Measurements from ENCODE around the gene DIPK1B.

DNA sequence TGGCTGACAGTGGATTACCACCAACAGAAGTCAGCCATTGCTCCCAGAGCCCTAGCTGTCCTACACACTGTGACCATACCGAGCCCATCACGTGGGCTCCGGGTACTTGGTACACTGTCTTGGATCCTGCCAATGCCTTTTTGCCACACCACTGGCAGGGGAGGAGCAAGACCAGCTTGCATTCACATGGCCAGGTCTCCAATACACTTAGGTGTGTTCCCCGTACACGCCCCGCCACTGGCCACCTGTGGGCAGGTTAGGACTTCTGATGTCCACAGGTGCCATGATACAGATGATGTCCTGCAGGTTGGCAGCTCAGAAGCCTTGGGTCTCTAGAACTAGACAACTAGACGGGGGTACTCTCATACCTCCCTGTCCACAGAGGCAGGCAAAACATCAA lies 5.4 kb upstream of the DIPK1B start:
- TF ChIP-seq, protein P1, sequence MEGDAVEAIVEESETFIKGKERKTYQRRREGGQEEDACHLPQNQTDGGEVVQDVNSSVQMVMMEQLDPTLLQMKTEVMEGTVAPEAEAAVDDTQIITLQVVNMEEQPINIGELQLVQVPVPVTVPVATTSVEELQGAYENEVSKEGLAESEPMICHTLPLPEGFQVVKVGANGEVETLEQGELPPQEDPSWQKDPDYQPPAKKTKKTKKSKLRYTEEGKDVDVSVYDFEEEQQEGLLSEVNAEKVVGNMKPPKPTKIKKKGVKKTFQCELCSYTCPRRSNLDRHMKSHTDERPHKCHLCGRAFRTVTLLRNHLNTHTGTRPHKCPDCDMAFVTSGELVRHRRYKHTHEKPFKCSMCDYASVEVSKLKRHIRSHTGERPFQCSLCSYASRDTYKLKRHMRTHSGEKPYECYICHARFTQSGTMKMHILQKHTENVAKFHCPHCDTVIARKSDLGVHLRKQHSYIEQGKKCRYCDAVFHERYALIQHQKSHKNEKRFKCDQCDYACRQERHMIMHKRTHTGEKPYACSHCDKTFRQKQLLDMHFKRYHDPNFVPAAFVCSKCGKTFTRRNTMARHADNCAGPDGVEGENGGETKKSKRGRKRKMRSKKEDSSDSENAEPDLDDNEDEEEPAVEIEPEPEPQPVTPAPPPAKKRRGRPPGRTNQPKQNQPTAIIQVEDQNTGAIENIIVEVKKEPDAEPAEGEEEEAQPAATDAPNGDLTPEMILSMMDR (IDR thresholded peaks at IDR 0.05), result no peak
- no peak for TF ChIP-seq EP300 (IDR thresholded peaks at IDR 0.05)
